GM19452 (cell line): Measurements from ENCODE around the gene FGF12.

ENCODE experiments used
- ATAC-seq: cut with Tn5 transposase; IDR thresholded peaks from one replicate; pipeline ENCODE4 v1.9.1; 2021; ENCODE audit not compliant: unreplicated experiment

The FGF12 gene

DNA sequence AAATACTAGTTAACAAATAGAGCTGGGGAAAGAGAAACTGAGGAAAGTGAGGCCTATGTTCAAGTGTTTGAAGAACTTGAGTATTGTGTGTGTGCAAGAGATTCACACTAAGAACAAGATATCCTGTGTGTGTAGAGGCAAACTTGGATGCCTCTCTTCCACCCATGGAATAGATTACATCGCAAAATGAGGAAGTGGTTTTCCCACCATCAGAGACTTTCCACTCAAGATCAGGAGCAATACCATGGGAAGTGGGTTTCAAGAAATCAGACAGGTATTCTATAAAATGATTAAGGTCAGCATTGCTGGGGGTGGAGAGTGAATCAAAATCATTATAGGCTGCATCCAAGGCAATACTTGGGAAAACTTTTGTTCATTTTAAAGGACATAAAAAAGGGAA, 308.0 kb downstream of the FGF12 start:
- ATAC-seq = no peak

DNA sequence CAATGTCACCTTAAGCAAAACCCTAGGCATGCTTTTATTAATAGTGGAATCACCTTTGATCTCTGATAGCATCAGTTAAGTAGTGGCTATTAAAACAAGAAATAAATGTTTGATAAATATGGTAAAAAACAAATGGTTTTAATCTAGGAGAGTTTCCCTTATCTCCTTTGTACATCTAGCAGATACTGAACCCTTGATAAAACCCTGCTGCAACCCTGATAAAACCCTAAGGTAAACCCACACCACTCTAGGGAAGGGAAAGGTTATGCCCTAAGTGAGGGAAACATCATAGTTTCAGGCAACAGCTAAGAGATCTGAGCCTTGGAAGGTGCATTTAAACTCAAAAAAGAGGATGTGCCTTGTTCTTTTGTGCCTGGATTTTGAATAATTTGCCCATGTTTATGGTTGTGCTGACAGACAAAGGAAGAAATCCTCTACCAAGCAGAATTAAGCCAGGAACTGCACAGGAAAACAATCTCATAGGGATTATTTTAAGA, 309.7 kb downstream of the FGF12 start:
- ATAC-seq = no peak

DNA sequence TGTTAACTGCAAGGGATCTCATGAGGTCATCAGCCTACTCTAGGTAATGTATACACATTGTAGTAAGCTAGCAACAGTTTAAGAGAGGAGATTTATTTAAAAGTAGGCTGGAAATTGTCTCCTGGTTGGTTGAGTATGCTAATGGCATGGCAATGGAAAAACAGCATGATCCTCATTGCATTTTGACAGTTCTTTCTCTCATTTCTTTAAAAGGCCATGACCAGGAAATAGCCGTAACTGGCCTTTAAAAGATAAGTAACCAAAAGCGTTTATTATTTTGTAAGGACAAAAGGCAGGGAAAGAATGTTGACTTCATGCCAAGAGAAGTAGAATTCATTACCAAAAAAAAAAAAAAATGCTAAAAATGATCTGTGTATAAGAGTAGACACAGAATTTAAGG, 310.3 kb downstream of the FGF12 start:
- no peak for ATAC-seq

DNA sequence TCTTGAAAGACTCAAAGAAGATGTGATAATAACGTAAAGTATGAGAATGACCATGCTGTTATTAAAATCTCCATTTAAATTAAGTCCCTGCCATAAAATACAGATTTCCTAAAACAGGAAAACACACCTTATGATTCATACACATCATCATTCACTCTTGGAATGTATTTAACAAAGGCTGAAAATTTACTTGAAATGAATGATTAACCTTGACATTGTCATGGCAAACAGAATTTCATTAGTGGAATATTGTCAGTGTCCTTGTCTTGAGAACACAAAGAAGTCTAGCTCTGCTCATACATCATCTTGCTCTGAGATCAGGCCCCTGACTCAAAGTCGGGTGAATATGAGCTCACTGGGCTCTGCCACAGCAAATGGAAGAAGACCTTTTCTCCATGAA, 313.9 kb downstream of the FGF12 start:
- no peak for ATAC-seq

DNA sequence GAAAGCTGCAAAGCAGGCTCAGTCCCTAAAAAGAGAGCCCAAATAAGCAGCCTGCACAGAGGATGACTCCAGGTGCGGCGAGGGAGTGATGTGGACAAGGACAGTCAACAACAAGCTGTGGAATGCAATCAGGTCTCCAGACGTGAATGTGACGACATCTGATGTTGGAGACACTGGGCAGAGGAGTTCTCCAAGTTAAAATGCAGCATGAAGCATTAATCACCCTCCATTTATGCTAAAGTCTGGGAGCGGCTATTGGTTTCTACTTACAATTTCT, 316.7 kb downstream of the FGF12 start:
- no peak for ATAC-seq

DNA sequence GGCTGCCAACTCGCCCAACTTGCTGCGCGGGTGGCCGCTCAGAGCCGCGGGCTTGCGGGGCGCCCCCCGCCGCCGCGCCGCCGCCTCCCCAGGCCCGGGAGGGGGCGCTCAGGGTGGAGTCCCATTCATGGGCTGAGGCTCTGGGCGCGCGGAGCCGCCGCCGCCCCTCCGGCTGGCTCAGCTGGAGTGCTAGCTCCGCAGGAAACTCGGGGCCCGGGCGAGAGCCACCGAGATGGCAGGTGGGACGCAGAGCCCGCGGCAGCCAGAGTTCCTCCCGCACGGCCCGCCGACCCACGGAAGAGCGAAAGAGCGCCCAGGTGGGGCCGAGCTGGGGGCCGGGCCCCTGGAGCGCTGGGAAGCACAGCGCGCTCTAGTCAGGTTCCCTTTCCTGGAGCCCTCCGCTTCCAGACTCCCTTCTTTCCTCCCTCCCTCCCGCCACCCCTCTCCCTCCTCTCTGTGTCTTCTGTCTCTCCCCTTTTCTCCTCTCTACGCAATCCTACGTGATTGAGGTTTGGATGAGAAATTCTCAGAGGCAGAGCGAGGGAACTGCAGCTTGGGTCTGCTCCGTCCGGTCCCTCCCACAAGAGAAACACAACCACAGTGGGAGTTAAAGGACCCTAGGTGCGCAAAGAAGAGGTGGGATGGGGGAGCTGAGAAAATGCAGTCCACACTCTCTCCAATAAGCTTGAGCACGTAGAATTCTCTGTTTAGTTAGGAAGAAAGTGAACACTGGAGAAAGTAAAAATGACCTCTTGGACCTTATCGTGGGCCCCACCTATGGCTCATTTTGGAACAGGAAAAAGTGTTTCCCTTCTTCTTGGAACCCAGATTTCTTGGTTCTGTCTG, 317.3 kb downstream of the FGF12 start:
- no peak for ATAC-seq

DNA sequence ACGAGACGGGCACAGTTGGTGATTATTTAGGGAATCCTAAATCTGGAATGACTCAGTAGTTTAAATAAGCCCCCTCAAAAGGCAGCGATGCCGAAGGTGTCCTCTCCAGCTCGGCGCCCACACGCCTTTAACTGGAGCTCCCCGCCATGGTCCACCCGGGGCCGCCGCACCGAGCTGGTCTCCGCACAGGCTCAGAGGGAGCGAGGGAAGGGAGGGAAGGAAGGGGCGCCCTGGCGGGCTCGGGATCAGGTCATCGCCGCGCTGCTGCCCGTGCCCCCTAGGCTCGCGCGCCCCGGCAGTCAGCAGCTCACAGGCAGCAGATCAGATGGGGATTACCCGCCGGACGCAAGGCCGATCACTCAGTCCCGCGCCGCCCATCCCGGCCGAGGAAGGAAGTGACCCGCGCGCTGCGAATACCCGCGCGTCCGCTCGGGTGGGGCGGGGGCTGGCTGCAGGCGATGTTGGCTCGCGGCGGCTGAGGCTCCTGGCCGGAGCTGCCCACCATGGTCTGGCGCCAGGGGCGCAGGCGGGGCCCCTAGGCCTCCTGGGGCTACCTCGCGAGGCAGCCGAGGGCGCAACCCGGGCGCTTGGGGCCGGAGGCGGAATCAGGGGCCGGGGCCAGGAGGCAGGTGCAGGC, 318.0 kb downstream of the FGF12 start:
- no peak for ATAC-seq

DNA sequence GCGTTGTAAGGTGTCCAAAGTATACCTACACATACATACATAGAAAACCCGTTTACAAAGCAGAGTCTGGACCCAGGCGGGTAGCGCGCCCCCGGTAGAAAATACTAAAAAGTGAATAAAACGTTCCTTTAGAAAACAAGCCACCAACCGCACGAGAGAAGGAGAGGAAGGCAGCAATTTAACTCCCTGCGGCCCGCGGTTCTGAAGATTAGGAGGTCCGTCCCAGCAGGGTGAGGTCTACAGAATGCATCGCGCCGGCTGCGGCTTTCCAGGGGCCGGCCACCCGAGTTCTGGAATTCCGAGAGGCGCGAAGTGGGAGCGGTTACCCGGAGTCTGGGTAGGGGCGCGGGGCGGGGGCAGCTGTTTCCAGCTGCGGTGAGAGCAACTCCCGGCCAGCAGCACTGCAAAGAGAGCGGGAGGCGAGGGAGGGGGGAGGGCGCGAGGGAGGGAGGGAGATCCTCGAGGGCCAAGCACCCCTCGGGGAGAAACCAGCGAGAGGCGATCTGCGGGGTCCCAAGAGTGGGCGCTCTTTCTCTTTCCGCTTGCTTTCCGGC, 318.6 kb downstream of the FGF12 start:
- ATAC-seq = no peak

DNA sequence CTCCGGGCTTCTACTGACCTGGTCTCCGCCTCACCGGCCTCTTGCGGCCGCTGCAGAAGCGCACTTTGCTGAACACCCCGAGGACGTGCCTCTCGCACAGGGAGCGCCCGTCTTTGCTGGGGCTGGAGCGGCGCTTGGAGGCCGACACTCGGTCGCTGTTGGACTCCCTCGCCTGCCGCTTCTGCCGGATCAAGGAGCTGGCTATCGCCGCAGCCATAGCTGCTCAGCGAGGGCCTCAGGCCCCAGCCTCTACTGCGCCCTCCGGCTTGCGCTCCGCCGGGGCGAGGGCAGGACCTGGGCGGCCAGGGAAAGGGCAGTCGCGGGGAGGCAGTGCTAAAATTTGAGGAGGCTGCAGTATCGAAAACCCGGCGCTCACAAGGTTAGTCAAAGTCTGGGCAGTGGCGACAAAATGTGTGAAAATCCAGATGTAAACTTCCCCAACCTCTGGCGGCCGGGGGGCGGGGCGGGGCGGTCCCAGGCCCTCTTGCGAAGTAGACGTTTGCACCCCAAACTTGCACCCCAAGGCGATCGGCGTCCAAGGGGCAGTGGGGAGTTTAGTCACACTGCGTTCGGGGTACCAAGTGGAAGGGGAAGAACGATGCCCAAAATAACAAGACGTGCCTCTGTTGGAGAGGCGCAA, 319.2 kb downstream of the FGF12 start:
- no peak for ATAC-seq

DNA sequence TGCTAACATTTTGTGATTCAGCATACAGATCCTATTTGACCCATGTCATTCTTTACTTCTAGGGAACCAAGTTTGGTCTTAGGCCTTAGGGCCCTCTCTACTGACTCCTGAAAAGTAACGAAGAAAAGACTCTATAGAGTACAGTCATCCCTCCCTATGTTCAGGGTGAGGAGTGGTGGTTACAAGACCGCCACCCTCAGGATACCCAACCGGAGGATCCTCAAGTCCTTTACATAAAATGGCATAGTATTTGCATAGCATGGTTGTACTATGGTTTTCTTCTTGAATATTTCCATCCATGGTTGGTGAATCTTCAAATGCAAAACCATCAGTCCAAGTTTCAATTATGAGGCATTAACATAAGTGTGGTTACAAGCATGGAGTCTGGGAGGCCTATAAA, 327.6 kb downstream of the FGF12 start:
- ATAC-seq = no peak

DNA sequence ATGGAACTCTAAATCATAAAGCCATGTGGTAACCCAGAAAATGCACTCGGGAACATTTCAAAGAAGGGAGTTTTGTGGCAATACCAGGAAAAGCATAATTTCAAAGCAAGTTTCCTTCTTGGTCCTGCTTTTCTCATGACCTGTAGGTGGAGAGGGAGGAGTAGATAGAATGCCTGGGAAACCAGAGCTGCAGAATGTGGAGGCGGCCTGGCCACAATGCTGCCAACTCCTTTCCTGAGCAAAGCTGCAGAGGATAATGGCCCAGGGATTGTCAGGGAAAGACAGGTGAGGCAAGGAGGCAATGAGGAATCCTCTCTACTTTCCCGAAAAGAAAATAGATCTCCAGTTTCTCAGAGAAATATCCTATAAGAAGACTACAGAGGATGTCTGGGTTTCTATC, 330.3 kb downstream of the FGF12 start:
- ATAC-seq = no peak

DNA sequence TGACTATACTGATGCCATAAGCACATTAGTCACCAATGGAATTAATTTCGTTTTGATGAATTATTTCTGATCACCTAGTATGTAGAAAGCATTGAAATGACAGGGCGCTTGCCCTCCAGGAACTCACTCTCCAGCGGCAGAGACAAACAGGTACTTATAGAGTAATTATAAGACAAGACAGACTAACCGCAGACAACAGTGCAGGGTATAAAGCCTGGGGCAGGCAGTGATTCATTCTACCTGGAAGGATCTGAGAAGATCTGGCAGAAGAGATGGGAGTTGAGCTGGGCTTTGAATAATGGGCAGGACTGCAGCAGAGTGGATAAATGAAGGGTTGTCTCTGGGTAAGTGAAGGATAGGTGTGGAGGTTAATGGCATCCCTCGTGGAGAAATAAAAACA, 331.8 kb downstream of the FGF12 start:
- ATAC-seq = no peak

DNA sequence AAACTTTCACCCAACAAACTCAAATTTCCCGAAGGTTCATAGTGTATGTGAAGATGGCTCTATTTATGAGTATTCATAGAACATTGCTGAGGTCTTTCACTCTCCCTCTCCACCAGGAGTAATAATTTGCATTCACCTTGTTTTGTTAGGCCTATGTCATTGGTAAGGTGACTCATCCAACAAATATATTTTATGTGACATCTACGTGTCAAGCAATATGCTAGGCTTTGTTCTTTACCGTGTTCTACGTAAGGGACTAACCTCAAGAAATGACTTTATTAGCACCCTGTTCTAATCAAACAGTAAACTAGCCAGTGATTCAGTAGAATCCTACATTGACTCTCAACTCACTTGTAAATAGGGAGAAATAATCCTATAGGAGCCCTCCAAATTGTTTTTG, 334.4 kb downstream of the FGF12 start:
- no peak for ATAC-seq

DNA sequence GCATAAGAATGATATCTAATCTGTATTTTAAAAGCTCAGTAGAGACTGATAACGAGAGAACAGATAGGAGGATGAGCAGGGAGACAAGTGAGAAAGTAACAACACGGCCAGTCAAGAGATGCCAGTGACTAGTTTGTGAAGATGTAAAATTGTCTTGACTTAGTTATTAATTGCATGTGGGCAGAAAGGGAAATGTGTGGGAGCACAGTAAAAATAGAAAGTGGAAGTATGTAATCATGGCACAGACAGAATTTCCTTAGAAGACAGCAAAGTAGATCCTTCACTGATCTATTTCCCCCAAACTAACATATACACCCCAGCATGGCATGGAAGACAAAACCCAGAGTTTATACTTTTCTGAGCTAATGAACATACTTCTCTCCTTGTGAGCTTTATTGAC, 344.5 kb downstream of the FGF12 start:
- ATAC-seq = no peak

DNA sequence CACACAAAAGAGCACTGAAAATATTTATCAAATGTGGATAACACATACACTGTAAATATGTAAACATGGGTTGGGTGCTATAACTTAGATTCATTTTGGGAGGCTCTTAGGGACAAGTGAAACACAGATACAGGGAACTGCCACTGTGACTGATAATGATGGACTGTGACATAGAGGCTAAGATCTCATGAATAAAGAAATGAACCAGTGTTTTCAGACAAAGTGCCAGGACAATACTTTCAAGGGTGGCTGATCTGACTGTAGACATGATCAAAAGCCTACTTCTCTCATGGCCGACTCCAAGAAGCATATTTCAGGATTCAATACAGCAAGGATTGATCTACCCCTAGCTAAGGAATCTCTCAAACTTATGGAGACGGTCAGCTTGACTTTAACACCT, 353.8 kb downstream of the FGF12 start:
- ATAC-seq = no peak

DNA sequence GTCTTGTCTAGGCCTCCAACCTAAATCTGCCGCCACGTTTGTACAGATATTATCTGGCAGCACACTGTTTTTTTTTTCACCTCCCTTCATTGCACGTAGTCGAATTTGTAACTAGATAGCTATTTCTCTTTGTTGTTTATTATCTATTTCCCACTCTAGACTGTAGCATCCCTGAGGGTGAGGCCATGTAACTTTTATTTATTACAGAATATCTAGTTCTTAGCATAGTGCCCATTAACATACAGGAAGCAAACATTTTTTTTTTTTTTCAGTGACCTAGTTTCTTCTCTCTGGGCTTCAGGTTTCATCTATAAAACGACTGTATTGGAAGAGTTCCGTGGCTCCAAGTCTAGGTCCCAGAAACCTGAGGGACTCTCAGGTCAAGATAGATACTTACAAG, 354.3 kb downstream of the FGF12 start:
- no peak for ATAC-seq

DNA sequence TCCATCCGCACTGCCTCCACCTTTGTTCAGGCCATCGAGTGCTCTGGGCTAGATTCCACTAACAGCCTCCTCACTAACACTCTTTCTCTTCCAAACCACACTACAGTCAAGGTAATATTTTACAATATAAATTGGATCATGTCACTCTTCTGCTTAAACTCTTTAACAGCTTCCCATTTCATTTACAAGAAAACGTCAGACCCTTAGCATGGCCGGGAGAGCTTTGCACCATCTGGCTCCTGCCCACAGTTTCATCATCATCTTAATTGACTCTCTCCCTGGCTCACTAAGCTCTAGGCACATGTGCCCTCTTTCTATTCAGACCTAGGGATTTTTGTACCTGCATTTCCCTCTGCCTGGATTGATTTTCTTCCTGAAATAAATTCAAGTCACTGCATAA, 354.7 kb downstream of the FGF12 start:
- no peak for ATAC-seq

DNA sequence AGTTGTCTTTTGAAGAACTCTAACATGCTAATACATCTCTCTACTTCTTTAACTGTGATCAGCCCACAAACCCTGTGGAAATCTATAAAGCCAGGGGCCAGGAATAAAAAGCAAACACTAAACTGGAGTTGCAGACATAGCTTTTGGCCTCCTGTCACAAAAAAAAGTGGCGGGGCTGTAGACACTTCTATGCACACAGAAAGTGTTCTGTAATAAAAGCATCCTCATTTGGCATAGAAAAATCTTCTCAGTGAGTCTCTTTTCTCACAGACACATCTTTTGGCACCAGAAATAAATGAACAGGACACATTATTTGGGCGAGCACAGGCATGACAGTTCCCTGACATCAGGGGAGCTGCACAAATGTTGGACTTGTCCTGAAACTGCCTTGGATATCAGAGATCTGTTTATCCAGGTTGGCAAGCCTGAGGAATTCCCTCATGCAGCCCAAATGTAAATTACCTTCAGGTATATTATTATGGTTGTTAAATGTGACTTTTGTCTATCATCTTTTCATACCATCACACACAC, 355.4 kb downstream of the FGF12 start:
- ATAC-seq = no peak

DNA sequence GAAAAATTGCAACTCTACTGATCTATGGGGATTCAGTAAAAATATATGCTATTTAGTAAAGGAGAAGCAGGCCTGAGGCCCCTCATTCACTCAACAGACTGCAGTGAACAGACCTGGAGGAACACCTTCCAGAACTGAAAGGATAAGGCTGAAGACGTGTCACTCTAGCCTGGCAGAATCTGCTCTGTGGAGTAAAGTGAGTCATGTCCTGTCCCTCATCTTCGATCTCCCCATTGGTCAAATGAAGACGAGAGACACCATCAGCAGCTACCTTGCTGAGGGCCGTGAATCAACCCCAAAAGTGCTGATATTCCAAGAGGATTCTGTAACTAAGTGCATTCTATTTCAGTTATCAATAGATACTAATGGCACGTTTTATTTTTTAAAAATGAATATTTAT, 359.7 kb downstream of the FGF12 start:
- ATAC-seq = no peak

DNA sequence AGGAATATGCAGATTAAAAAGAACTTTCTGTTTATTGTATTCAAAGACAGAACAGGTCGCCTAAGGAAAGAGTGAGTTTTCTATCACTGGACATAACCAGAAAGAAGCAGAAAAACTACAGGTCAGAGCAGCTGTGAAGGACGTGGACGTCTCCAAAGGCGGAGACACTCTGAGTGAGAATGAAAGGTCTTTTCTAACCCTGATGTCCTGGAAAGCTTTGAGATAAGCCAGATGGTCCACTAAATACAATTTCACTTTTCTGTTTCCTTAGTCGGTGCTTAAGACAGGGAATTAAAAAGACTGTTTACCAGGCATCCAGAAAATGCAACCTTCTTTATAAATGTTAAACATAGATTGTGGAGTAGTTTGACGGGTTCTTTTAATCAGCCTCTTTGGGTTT, 360.4 kb downstream of the FGF12 start:
- no peak for ATAC-seq

DNA sequence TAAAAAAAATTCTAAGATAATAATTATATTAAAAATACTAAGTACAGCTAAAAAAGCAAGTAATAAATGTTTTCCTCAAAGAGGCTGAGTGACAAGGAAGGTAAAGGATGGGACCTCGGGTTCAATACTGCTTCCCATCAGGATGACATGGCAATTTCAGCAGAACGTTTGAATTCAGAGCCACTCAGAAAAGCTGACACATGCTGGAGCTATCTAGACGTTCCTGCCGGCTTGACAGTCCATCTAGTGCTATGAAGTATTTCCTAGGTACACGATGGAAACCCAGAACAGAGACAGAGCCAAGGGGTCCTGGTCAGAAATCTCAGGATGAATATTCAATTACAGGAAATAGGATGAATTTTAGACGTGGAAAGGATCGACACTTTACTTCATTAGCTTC, 361.8 kb downstream of the FGF12 start:
- ATAC-seq = no peak

DNA sequence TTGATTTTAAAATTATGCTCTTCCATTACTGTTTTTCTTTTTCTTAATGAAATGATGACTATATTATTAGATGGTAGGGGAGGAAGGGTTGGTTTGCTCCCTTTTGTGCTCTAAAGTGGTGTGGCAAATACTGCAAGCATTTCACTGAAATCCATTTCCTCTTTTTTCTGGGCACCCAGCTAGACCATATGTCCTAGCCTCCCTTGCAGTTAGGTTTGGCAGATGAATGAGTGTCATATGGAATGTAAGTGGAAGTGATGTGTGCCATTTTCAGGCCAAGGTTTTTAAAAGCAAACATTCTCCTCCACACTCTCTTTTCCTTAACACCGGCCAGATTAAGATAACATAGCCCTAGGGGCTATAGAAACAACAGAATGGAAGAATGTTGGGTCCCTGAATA, 363.0 kb downstream of the FGF12 start:
- no peak for ATAC-seq
